ENCODE measurements around the gene PCLO.

Gene PCLO

DNA sequence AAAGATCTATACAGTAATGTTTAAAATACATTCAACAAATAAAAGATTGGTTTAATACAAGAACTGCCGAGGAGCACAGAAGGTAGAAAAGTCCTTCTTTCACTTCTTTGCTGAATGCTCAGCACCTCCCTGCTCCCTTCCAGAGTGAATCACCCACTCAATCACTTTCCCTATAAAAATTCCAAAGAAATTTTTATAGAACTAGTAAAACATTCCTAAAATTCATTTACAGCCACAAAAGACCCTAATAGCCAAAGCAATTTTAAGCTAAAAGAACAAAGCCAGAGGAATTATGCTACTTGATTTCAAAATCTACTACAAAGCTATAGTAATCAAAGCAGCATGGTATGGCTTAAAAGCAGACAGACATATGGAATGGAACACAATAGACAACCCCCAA is 320.9 kb downstream of the PCLO start:
- DNase-seq (ENCODE audit: low spot score) (peak; percentile 71), FAIRE-seq (no peak)

GRCh38 chr7:82840061-82840460 is 322.6 kb downstream of the PCLO start:
- no peak for DNase-seq (ENCODE audit: low spot score)
- FAIRE-seq, result no peak

GRCh38 chr7:82839555-82839954 is 323.1 kb downstream of the PCLO start:
- DNase-seq (ENCODE audit: low spot score), result no peak
- no peak for FAIRE-seq

DNA sequence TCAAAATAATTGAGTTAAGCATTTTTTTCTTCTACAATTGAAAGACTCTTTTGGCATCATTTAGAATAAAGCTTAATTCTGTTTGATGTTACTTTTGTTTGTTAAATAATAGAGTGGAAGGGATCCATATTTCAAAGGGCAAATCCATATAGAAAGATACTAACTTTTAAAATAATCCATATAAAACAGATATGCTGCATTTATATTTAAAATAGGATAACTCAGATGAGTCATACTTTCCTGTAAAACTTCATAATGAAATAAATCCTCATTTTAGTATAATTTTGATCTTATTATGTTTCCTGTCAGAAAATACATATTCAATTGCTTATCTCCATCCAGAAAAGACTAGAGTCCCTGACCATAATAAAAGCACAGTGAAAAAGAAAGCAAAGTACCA is 323.6 kb downstream of the PCLO start:
- DNase-seq (ENCODE audit: low spot score), result no peak
- FAIRE-seq, result no peak

- FAIRE-seq (no peak), DNase-seq (ENCODE audit: low spot score) (no peak)
These were observed 324.4 kb downstream of the PCLO start for GRCh38 chr7:82838314-82838713.

GRCh38 chr7:82823073-82823472 is 339.6 kb downstream of the PCLO start:
- no peak for DNase-seq (ENCODE audit: low spot score)
- FAIRE-seq, result no peak

- DNase-seq (ENCODE audit: low spot score) (no peak), FAIRE-seq (peak; percentile 32)
These were observed 341.6 kb downstream of the PCLO start for GRCh38 chr7:82821037-82821436.

DNA sequence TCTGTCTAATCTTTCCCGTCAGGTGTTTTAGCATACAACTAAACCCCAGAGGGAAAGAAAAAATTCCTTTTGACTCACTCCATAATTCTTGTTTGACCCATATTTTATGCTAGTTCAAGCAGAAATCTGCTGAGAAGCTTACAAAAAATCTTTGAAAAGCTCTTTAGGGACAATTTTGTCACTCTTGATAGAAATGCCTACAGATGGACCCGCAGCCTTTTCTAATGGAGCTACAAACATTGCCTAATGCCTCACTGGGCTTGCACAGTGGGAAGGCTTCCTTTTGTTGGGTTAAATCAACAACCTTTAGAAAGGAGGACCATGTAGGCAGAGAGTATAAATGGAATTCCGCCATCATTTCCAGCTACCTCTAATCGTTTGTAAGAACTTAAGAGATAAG is 344.5 kb downstream of the PCLO start:
- FAIRE-seq, result no peak

GRCh38 chr7:82816272-82816671 is 346.4 kb downstream of the PCLO start:
- FAIRE-seq (peak; percentile 13), DNase-seq (ENCODE audit: low spot score) (peak; percentile 27)

More for the DNA sequence above, 344.5 kb downstream of the PCLO start:
- DNase-seq (ENCODE audit: low spot score), result no peak

DNA sequence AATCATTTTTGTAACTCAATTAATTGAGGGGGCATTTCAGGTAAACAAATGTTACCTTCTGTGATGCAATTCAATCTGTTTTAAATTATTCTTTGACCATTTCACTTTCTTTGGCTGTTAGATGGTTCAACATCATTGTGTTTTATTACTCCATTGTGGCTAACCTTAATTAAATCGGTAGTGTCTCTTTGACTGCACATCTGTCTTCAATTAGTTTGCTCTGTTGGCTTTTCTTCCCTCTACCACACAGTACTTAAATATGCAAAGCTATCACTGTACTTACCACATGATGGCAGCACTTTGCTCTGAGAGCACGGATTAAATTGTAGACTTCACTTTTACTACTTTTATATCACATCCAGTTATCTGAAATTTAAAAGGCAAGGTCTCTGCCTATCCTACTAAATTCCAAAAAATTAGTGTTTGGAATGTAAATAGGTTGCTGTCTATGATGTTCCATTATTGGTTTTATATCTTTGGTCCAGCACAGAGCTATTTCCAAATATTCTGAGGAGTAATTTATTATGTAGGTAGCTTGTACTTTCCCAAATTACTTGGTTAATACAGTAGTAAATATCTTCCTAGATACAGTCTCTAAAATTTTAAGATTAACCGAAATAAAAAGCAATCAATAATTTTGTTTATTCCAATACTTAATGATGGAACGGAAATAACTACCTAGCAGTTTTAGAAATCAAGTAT is 352.0 kb downstream of the PCLO start:
- FAIRE-seq, result peak; percentile 95
- peak; percentile 38 for DNase-seq (ENCODE audit: low spot score)

DNA sequence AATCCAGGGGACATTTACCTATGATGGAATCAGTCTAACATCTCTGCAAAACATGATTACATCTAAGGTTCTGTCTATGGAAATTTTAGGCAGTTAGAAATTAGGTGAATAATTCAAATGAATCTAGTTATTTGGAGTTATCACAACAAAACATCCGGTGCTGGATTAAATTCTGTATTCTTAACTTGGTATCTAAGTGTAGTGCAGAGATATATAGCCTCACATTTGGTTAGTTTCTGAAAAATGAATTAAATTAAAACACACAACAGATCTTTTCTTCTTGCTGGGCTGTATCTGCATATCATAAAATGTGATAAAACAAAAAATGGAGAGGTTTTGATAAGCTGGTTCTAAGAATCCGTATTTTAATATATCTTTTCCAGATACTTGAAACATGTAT is 354.1 kb downstream of the PCLO start:
- FAIRE-seq (no peak), DNase-seq (ENCODE audit: low spot score) (no peak)

- FAIRE-seq, result peak; percentile 73
- DNase-seq (ENCODE audit: low spot score), result peak; percentile 84
These were observed 357.1 kb downstream of the PCLO start for GRCh38 chr7:82805527-82805960.

DNA sequence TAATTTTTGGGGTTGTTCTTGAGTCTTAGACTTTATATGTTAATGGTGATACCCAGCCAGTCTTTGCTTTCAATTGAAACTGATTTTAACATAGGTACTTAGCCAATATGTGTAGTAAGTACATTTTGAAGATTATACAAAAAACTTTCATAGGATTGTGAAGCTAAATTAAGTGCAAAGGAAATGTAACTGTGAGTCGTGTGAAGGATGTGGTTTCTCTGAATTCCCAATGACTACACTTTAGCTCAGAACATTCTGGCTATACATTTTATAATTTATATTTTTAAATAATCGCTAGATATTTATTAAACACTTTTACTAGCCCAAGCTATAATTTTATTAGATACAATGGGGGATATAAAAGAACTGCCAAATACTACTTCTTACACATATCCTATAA is 359.3 kb downstream of the PCLO start:
- no peak for DNase-seq (ENCODE audit: low spot score)
- FAIRE-seq, result no peak

DNA sequence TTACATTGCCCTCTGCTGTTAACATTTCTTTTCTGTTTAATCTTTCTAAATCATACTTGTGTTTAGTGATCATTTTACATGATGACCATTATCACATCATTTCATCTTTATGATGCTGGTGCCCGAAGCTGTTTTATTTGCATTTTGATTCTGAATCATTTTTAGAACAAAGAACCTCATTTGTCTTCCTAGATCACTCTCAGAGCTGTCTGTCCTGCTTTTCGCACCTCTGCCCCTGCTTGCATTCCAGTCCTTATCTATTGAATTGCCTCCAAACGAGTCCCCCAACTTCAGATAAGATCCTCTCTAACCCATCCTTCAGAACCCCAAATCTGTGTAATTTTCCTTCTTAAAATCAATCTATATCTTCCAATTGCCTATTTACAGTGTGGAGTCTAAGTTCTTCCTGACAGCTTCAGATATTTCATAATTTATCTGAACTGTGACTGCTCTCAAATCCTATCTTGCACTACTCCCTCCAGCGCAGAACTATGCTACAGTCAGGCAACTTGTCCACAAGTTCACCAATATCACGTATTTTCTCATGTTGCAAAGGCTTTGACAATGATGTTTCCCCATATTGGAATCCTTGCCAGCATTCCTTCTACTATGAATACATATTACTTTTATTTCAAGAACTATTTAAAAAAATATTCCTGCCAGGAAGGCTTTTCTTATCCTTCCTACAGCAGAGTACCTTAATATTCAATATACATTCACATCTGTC is 372.6 kb downstream of the PCLO start:
- DNase-seq (ENCODE audit: low spot score), result no peak
- no peak for FAIRE-seq

DNA sequence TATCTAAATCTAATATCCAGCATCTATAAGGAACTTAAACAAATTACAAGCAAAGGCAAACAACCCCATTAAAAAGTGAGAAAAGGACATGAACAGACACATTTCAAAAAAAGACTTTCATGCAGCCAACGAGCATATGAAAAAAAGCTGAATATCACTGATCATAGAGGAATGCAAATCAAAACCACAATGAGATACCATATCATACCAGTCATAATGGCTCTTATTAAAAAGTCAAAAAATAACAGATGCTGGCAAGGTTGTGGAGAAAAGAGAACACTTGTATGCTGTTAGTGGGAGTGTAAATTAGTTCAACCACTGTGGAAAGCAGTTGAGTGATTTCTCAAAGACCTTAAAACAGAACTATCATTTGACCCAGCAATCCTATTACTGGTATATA is 384.7 kb downstream of the PCLO start:
- FAIRE-seq (no peak), DNase-seq (ENCODE audit: low spot score) (no peak)

- FAIRE-seq (peak; percentile 37), DNase-seq (ENCODE audit: low spot score) (no peak)
These were observed 399.8 kb downstream of the PCLO start for GRCh38 chr7:82762880-82763279.

- DNase-seq (ENCODE audit: low spot score) (no peak), FAIRE-seq (no peak)
These were observed 401.9 kb downstream of the PCLO start for GRCh38 chr7:82760831-82761230.

GRCh38 chr7:82760074-82760473 is 402.6 kb downstream of the PCLO start:
- FAIRE-seq, result no peak
- DNase-seq (ENCODE audit: low spot score), result no peak

- DNase-seq (ENCODE audit: low spot score) (no peak), FAIRE-seq (no peak)
These were observed 406.8 kb downstream of the PCLO start for GRCh38 chr7:82755705-82756551.

GRCh38 chr7:82750007-82750406 is 412.7 kb downstream of the PCLO start:
- FAIRE-seq (no peak), DNase-seq (ENCODE audit: low spot score) (no peak)

DNA sequence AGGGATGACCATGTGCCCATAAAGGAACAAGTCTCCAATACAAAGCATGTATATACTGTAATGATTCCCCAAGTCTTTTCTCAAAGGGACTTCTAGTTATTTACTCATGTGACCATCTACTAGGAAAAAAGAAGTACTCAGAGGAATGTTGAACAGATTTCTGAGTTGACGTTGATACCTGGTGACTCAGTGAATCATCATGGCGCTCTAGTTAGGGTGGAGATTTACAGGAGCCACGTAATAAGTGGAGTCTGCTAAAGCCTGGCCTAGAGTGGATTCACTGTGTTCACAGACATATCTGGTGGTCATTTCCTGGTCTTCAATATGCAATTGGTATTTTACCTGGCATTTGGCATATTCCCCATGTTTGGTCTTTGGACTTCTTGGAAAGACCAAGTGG is 416.9 kb downstream of the PCLO start:
- FAIRE-seq, result no peak
- DNase-seq (ENCODE audit: low spot score), result no peak

DNA sequence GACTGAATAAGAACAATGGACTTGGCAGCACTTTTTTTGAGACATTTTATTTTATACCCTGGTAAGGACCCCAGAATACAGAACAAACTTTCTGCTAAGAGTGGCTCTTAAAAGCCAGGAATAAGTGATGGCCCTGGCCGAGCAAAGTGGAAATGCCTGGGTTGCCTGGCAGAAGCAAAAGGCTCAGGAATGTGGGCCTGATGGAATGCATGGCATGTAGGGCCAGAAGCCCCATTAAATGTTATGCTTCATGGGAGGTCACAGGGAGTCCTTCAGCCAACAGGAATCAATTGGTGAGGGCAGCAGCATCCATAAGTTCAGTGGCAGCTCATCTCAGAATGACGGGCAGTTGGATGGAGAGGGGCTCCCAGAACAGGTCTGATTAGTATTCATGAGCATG is 417.6 kb downstream of the PCLO start:
- DNase-seq (ENCODE audit: low spot score) (peak; percentile 58), FAIRE-seq (no peak)

Data from urothelium cell line (cell line).